SKM-1 treated with dmso at 0.1 percent for 144 hours (cell line): ENCODE data around the gene CRTAC1.
A peak's percentile ranks its signal among the peaks of the same experiment; 100 is the strongest.

ENCODE experiments used
- DNase-seq: peaks from one replicate; lab custom pipeline; 2025; ENCODE audit not compliant: unreplicated experiment; lab: John Stamatoyannopoulos, UW

CRTAC1 gene

GRCh38 chr10:97875391-97875790, 155.0 kb downstream of the CRTAC1 start:
- no peak for DNase-seq

DNA sequence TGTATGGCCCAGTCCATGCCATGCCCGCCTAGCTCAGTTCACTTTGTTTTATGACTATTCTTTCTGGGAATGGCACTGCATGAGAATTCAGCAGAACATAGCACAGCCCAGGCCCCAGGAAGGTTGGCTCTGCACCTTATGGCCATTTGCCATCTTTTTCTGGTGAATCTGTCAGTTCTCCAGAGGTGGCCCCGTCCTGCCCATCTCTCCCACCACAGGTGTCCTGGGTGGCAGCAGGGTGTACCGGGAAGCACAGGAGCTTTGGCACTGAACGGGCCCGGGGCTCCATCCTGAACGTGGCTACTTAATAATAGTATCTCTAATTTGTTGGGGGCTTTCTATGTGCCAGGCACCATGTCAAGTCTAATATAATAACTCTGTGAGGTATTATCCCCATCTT, 156.1 kb downstream of the CRTAC1 start:
- no peak for DNase-seq

- DNase-seq, result no peak
Measured at GRCh38 chr10:97873569-97873968, 156.9 kb downstream of the CRTAC1 start.

DNA sequence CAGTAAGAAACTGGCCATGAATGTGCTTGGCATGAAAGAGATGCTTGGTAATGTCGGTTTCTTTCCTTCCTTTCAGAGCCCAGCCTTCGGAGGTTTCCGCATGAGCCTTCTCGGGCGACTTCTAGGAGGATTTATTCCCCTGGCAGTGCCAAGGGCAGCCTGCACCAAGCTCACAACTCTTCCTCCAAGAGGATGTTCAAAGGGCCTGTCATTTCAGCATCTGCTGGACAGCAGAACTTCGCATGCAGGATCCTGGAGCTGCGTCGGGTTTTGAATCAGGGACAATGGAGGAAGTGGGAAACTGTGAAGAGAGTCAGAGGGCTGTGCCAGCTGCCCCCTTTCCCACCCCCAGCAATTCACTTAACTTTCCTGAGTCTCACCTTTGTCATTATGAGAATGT, 159.4 kb downstream of the CRTAC1 start:
- DNase-seq, result no peak

- DNase-seq, result peak; percentile 79
Measured at GRCh38 chr10:97869091-97870042, 161.1 kb downstream of the CRTAC1 start.

GRCh38 chr10:97868134-97868685, 162.2 kb downstream of the CRTAC1 start:
- DNase-seq, result no peak

DNA sequence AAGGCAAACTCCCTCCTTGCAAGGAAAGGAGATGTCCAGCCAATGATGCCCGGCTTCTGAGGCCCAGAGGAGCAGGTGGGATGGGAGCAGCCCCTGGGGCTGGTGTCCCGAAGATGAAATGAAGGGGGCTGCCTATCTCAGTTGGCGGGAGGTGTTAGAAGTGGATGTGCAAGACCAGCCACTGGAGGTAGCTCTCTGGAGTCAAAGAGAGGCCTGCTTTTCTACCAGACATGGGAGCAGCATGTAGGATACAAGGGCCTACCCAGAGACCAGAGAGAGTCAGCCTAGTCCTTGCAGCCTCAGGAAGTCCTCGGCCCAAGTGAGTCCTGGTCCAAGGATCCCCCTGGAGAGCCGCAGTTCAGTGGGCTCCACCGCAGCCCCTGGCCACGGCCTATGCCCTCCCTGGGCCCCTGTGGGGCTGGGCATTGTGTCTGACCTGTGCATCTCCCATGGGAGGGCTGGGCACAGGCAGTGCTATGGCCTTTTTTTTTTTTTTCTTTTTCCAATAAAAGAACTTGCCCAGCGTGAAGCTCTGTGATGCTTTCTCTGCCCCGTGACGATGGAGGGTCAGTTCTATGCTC, 163.1 kb downstream of the CRTAC1 start:
- DNase-seq, result no peak

- DNase-seq, result no peak
Measured at GRCh38 chr10:97866524-97867219, 163.7 kb downstream of the CRTAC1 start.

DNA sequence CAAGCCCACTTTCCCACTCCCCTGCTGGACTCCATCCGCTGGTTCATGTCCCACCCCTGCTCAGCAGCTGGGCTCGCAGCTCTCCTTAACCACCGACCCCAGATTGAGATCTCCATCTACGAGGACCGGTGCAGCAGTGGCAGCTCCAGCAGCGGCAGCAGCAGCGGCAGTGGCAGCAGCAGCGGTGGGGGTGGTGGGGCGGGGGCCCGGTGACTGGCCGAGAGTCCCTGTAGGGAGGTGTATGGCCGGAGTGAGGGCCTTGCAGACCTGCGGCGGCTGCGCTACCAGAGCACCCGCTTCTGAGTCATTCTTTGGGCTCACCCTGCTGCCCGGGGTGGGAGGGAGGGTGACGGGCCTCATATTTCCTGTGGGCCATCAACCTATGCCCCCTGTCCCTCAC, 164.9 kb downstream of the CRTAC1 start:
- DNase-seq, result no peak

GRCh38 chr10:97863808-97864207, 166.6 kb downstream of the CRTAC1 start:
- no peak for DNase-seq

GRCh38 chr10:97861924-97862323, 168.5 kb downstream of the CRTAC1 start:
- DNase-seq, result no peak

DNA sequence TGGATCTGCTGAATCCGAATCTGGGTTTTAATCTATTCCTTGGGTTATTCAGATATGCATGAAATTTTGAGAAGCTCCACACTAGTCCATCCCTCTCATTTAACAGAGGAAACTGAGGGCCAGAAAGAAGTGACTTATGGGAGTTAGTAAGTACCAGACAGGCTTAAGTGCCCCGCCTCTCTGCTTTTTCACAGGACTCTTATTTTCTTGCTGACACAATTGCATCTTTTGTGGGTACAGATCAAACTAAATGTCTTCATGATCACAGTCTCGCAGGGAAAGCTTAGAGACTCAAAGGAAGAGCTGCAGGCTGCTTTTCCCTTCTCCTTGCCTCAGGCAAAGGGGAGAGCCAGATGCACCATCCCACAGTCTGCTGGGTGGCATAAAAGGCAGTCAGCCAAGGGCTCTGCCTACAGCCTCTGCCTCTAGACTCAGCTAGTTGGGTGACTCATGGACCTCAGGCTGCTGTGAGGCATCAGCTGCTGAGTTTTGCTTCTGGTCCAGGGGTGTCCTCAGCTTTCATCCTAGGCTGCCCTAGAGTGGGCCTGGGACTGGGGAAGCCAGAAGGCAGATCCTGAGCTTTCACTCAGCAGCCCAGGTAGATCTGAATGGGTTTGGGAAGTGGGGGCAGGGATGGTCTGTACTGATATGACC, 169.2 kb downstream of the CRTAC1 start:
- DNase-seq, result no peak

DNA sequence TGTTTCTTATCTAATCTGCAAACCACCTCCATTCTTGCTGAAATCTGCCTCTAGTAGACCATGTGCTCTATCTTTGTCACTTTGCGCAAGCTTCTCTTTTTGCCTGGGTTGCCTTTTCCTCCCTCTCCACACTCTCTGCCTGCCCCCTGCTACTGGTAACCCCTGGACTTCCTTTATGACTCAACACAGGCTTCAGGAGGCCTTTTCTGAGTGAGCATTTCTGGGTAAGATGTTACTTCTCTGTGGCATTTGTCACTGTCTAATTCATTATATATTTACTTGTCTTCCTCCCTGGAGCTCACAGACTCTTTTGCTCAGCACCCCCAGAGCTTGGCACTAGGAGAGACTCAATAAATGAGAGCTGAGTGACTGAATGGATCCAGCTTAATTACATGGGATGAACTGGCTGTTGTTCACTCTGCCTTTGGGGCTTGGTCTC, 172.4 kb downstream of the CRTAC1 start:
- DNase-seq, result peak; percentile 59

- DNase-seq, result no peak
Measured at GRCh38 chr10:97854743-97855142, 175.7 kb downstream of the CRTAC1 start.

- DNase-seq, result no peak
Measured at GRCh38 chr10:97852840-97853405, 177.5 kb downstream of the CRTAC1 start.

GRCh38 chr10:97852277-97852676, 178.1 kb downstream of the CRTAC1 start:
- DNase-seq, result no peak

- no peak for DNase-seq
Measured at GRCh38 chr10:97851341-97852001, 178.9 kb downstream of the CRTAC1 start.

DNA sequence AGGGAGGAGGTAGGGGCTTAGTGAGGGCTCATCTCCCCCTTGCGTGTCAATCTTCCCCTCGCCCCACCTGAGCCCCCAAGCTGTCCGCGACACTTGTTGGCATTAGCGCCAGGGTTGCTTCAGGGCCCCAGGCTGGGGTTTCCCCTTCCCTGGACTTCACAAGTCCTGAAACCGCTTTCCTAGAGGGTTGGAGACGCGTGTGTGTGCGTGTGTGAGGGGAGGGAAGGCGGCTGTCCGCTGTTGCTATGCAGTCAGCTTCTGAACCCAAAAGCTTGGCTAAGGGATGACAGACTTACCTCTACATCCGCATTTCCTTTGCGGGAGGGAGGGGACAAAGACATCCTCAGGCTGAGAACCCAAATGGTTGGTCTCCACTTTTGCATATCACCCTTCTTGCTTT, 180.0 kb downstream of the CRTAC1 start:
- no peak for DNase-seq

DNA sequence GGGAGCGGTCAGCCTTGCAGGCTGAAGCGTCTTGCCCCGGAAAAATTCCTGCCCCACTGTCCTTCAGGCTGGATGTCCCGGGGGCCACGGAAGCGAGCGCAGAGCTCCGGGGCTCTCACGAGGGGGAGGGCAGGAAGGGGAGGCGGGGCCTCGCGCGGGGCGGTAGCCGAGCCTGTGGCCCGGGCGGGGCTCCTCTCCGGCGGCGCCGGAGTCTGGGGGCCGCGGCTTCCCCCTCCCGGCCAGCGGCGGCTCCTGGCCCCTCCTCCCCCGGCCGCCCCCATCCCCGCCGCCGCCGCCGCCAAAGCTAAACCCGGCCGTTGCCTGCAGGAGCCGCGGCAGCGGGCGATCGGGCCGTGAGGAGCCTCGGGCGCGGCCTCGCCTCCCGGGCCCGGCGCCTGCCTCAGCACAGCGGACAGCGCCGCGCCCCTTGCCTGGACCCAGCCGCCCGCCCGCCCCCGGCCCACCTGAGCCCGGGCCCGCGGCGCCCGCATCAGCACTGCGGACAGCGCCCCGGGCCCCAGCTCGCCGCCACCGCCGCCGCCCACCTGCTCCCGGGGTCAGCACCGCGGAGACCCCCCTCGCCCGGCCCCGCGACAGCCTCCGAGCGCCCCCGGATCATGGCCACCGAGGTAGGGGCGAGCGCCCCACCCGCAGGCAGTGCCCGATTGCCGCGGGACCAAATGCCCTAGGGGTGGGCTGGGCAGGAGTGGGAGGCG, 180.6 kb downstream of the CRTAC1 start, which contains the start of gene GOLGA7B:
GOLGA7B (plus strand) TSS at position 157 of the 716 bp plus-strand sequence; CDS start at position 618, 461 bp downstream.
- DNase-seq, result no peak
